ENCODE data around the gene CENPN.

DNA sequence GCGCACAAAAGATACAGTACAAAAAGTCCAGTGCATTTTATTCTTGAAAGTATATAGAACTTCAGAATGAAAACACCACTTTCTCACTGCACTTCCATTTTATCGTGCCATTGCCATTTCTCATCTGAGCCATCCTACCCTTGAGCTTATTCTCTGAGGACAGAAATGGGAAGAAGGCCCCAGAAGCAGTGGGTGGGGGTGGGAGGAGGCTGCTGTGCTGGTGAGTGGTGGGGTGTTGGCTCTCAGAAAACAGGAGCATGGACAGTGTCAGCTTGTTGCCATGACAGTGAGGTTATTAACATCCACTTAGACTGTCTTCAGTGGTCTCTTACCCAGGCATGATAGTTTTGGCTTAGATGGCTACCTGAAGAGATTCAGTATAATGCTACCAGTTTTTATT lies 33.1 kb downstream of the CENPN start:
- TF ChIP-seq, protein P1, sequence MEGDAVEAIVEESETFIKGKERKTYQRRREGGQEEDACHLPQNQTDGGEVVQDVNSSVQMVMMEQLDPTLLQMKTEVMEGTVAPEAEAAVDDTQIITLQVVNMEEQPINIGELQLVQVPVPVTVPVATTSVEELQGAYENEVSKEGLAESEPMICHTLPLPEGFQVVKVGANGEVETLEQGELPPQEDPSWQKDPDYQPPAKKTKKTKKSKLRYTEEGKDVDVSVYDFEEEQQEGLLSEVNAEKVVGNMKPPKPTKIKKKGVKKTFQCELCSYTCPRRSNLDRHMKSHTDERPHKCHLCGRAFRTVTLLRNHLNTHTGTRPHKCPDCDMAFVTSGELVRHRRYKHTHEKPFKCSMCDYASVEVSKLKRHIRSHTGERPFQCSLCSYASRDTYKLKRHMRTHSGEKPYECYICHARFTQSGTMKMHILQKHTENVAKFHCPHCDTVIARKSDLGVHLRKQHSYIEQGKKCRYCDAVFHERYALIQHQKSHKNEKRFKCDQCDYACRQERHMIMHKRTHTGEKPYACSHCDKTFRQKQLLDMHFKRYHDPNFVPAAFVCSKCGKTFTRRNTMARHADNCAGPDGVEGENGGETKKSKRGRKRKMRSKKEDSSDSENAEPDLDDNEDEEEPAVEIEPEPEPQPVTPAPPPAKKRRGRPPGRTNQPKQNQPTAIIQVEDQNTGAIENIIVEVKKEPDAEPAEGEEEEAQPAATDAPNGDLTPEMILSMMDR (IDR thresholded peaks at IDR 0.05), result no peak
- TF ChIP-seq POLR2A (IDR thresholded peaks at IDR 0.05), result no peak
